ENCODE results near the gene SAMD11.

GRCh38 chr1:934991-935750 lies 11.4 kb downstream of the SAMD11 start:
- TF ChIP-seq, protein P1, sequence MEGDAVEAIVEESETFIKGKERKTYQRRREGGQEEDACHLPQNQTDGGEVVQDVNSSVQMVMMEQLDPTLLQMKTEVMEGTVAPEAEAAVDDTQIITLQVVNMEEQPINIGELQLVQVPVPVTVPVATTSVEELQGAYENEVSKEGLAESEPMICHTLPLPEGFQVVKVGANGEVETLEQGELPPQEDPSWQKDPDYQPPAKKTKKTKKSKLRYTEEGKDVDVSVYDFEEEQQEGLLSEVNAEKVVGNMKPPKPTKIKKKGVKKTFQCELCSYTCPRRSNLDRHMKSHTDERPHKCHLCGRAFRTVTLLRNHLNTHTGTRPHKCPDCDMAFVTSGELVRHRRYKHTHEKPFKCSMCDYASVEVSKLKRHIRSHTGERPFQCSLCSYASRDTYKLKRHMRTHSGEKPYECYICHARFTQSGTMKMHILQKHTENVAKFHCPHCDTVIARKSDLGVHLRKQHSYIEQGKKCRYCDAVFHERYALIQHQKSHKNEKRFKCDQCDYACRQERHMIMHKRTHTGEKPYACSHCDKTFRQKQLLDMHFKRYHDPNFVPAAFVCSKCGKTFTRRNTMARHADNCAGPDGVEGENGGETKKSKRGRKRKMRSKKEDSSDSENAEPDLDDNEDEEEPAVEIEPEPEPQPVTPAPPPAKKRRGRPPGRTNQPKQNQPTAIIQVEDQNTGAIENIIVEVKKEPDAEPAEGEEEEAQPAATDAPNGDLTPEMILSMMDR (IDR thresholded peaks at IDR 0.05), result no peak
- TF ChIP-seq POLR2A (IDR thresholded peaks at IDR 0.05), result no peak
